ENCODE data around the gene APOL1. TPM values are rescaled to one million over a fixed set of nuclear protein-coding genes. Genes with fewer than 3 reads are reported as not detected.

The APOL1 gene
- total RNA-seq, 1 experiment from 2014 or later: 0.30 TPM

- BruUV-seq (replicated peaks): no TSS peak
- no peaks in the 10 kb centered on the region; the same call in 1 of the 2 replicates for H3K27me3 ChIP-seq (ENCODE audit: insufficient read depth, low read length)
- no peaks in the 10 kb centered on the region for H3K36me3 ChIP-seq (ENCODE audit: control insufficient read depth in 1 of 2, insufficient read depth in 2 of 2, low read length in 2 of 2)
- DNase-seq (ENCODE audit: low read depth, low spot score): no peak
- no peak overlapping the region for H3K4me2 ChIP-seq (ENCODE audit: low read length)
- ChIA-PET CTCF (interaction anchor here (0.8 kb wide), 1 partner anchor 23 kb away, joined by 3 read pairs; no protein-coding TSS in a partner anchor), POLR2A (no interaction called here), RAD21 (ENCODE audit: low non-redundant PET in 1 of 2, low total read pairs in 2 of 2, uncharacterized antibody in 2 of 2, unreplicated experiment in 2 of 2) (no interaction called here)
- H3K4me3 ChIP-seq (replicated peaks in 1 of 2; ENCODE audit: low read depth in 1 of 2, low read length in 2 of 2): no peak overlapping the region
- intact Hi-C loops (cut with micrococcal nuclease): no loop called here
- H3K4me1 ChIP-seq (ENCODE audit: control insufficient read depth in 1 of 2, insufficient read depth in 2 of 2, low read length in 2 of 2): no peaks in the 10 kb centered on the region
- no peak for TF ChIP-seq SRF (IDR thresholded peaks at IDR 0.05; ENCODE audit: low read depth)
- TF ChIP-seq ATF3 (IDR thresholded peaks at IDR 0.05): no peak
- TF ChIP-seq REST (IDR thresholded peaks at IDR 0.05; ENCODE audit: low read depth): no peak
- no peak for TF ChIP-seq FOSL1 (IDR thresholded peaks at IDR 0.05; ENCODE audit: low read depth)
- TF ChIP-seq SP1 (IDR thresholded peaks at IDR 0.05; ENCODE audit: low read depth): no peak
- no peak for TF ChIP-seq CBX3 (IDR thresholded peaks at IDR 0.05; ENCODE audit: low read depth)
- TF ChIP-seq JUND (IDR thresholded peaks at IDR 0.05): no peak
- no peak for TF ChIP-seq ZNF274 (IDR thresholded peaks at IDR 0.05; ENCODE audit: low read depth, low read length)
- no peak for TF ChIP-seq EZH2 (IDR thresholded peaks at IDR 0.05)
- TF ChIP-seq SIN3A (IDR thresholded peaks at IDR 0.05; ENCODE audit: low read depth): no peak
- TF ChIP-seq CTCF (IDR thresholded peaks at IDR 0.05 in 2 of 3, conservative IDR thresholded peaks at IDR 0.05 in 1 of 3; ENCODE audit: borderline replicate concordance in 1 of 3, insufficient read depth in 1 of 3, low read depth in 2 of 3, low read length in 2 of 3): no peak
- no peak for TF ChIP-seq POLR2A (IDR thresholded peaks at IDR 0.05; ENCODE audit: borderline replicate concordance, extremely low read depth, insufficient read depth, insufficient read length)
- TF ChIP-seq ELF1 (IDR thresholded peaks at IDR 0.05; ENCODE audit: borderline replicate concordance, low read depth): no peak
- no peak for TF ChIP-seq EZH2phosphoT487 (IDR thresholded peaks at IDR 0.05; ENCODE audit: borderline replicate concordance)
- TF ChIP-seq EGR1 (IDR thresholded peaks at IDR 0.05; ENCODE audit: low read depth): no peak
- no peak for TF ChIP-seq CEBPB (IDR thresholded peaks at IDR 0.05; ENCODE audit: low read depth)
- no peak for TF ChIP-seq POLR2AphosphoS5 (IDR thresholded peaks at IDR 0.05; ENCODE audit: low read depth, low read length)
- no peaks in the 10 kb centered on the region for H3K79me2 ChIP-seq (ENCODE audit: insufficient read depth, low read length)
- H2AFZ ChIP-seq (ENCODE audit: low read depth, low read length, poor library complexity, severe bottlenecking): no peak overlapping the region
- H4K20me1 ChIP-seq (ENCODE audit: insufficient read depth): no peaks in the 10 kb centered on the region
- no peak for ATAC-seq
- H3K9me2 ChIP-seq (ENCODE audit: insufficient read depth): no peaks in the 10 kb centered on the region
- no peaks in the 10 kb centered on the region for H3K9me3 ChIP-seq (ENCODE audit: control insufficient read depth in 1 of 2, insufficient read depth in 1 of 2, low read depth in 1 of 2, low read length in 2 of 2)
- H3K27ac ChIP-seq (ENCODE audit: low read depth, low read length): no peak overlapping the region
- H3K9ac ChIP-seq (ENCODE audit: low read length): no peak overlapping the region
Observed at GRCh38 chr22:36204001-36204631, 48.8 kb upstream of the APOL1 start.

Measured in HCT116 (cell line).